Measurements from ENCODE around the gene TEX261.

Gene TEX261

DNA sequence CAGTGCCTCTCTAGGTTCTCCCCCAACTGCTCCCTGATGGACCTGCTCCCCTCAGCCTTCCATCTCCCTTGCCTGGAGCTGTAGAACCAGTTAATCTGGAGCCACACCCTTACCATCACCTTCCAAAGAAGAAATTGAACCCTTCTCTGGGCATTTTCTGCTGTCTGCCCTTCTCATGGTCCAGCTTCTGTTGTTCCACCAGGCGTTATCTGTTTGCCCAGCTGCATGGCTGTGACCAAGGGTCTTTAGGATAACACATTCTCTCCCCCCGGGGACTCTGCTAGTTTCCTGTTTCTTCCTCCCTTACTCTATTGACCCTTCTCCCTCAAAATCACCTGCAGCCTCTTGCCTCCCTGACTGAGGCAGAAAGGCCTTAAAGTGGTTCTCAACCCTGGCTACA lies 19.4 kb downstream of the TEX261 start:
- Histone ChIP-seq H3K36me3 (ENCODE audit: control insufficient read depth, insufficient read depth, low read length) (no peaks in the 10 kb centered on the region), H3K27me3 (replicated peaks; ENCODE audit: control insufficient read depth, insufficient read depth, low read length) (no peaks in the 10 kb centered on the region), H3K4me3 (replicated peaks; ENCODE audit: low read depth, low read length) (no peak overlapping the region)
- DNase-seq (ENCODE audit: extremely low read depth, insufficient read length): no peak
- TF ChIP-seq, protein P1, sequence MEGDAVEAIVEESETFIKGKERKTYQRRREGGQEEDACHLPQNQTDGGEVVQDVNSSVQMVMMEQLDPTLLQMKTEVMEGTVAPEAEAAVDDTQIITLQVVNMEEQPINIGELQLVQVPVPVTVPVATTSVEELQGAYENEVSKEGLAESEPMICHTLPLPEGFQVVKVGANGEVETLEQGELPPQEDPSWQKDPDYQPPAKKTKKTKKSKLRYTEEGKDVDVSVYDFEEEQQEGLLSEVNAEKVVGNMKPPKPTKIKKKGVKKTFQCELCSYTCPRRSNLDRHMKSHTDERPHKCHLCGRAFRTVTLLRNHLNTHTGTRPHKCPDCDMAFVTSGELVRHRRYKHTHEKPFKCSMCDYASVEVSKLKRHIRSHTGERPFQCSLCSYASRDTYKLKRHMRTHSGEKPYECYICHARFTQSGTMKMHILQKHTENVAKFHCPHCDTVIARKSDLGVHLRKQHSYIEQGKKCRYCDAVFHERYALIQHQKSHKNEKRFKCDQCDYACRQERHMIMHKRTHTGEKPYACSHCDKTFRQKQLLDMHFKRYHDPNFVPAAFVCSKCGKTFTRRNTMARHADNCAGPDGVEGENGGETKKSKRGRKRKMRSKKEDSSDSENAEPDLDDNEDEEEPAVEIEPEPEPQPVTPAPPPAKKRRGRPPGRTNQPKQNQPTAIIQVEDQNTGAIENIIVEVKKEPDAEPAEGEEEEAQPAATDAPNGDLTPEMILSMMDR (IDR thresholded peaks at IDR 0.05; ENCODE audit: insufficient read depth, low read length, poor library complexity, severe bottlenecking): no peak

DNA sequence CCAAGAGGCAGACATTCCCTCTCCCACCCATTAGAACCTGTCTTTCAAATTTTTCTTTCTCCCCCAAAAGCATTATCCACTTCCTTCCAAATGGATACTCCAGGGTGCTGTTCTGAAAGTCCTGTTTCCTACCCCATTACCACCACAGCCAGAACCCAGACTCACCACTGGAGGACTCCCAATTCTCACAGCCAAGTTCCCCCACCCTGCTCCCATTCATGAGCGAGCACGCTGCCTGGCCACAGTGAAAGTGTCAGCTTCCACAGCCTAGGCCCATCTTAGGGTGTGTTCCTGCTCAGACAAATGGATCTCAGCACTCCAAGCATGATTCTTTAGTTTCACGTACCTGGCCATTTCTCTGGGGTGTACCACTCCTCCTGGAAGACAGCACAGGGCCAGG lies 20.1 kb downstream of the TEX261 start:
- TF ChIP-seq, protein P1 (IDR thresholded peaks at IDR 0.05; ENCODE audit: insufficient read depth, low read length, poor library complexity, severe bottlenecking): no peak
- no peaks in the 10 kb centered on the region for H3K36me3 ChIP-seq (ENCODE audit: control insufficient read depth, insufficient read depth, low read length)
- no peak overlapping the region for H3K4me3 ChIP-seq (replicated peaks; ENCODE audit: low read depth, low read length)
- no peak for DNase-seq (ENCODE audit: extremely low read depth, insufficient read length)
- H3K27me3 ChIP-seq (replicated peaks; ENCODE audit: control insufficient read depth, insufficient read depth, low read length): no peaks in the 10 kb centered on the region

DNA sequence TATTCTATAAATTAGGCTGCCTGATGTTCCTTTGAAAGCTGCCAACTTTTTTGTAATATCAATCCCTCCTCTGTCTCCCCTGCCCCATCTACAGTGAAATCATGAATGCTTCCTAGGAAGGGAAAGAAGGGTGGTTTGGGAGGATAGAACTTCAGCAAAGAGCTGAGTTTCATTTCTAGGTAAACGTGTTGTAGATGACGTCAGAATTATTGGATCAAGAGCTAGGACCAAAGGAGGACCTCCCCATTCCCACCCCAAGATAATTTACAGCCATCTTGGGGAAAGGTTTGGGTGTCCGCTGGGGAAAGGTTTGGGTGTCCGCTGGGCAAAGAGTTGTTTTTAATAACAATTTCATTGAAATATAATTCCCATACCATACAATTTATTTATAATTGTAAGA lies 27.5 kb downstream of the TEX261 start:
- no peak for DNase-seq (ENCODE audit: extremely low read depth, insufficient read length)
- no peaks in the 10 kb centered on the region for H3K36me3 ChIP-seq (ENCODE audit: control insufficient read depth, insufficient read depth, low read length)
- no peak overlapping the region for H3K4me3 ChIP-seq (replicated peaks; ENCODE audit: low read depth, low read length)
- no peaks in the 10 kb centered on the region; the same call in 1 of the 2 replicates for H3K27me3 ChIP-seq (replicated peaks; ENCODE audit: control insufficient read depth, insufficient read depth, low read length)
- TF ChIP-seq, protein P1 (IDR thresholded peaks at IDR 0.05; ENCODE audit: insufficient read depth, low read length, poor library complexity, severe bottlenecking): no peak

DNA sequence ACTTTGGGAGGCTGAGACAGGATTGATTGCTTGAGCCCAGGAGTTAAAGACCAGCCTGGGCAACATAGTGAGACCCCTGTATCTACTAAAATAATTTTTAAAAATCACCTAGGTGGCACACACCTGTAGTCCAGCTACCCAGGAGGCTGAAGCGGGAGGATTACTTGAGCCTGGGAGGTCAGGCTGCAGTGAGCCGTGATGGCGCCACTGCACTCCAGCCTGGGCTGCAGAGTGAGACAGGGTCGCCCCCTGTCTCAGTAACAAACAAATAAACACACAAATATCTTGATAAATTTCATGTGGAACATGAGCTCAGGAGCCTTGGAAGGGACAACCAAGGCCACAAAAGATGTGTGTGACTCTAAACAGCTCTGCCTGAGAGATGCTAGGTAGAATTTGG lies 28.0 kb downstream of the TEX261 start:
- TF ChIP-seq, protein P1 (IDR thresholded peaks at IDR 0.05; ENCODE audit: insufficient read depth, low read length, poor library complexity, severe bottlenecking): no peak
- Histone ChIP-seq H3K27me3 (replicated peaks; ENCODE audit: control insufficient read depth, insufficient read depth, low read length) (no peaks in the 10 kb centered on the region; the same call in 1 of the 2 replicates), H3K4me3 (replicated peaks; ENCODE audit: low read depth, low read length) (no peak overlapping the region), H3K36me3 (ENCODE audit: control insufficient read depth, insufficient read depth, low read length) (no peaks in the 10 kb centered on the region)
- no peak for DNase-seq (ENCODE audit: extremely low read depth, insufficient read length)

DNA sequence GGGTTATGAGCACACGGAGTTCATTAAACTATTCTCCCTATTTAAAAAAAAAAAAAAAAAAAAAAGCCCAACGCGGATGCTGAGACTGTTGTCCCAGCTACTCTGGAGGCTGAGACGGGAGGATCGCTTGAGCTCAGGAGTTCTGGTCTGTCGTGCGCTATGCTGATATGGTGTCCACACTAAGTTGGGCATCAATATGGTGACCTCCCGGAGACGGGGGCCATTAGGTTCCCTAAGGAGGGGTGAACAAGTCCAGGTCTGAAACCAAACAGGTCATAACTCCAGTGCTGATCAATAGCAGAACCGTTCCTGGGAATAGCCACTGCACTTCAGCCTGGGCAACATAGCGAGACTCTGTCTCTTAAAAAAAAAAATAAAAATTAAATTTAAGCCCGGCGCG lies 29.2 kb downstream of the TEX261 start:
- DNase-seq (ENCODE audit: extremely low read depth, insufficient read length): no peak
- TF ChIP-seq, protein P1 (IDR thresholded peaks at IDR 0.05; ENCODE audit: insufficient read depth, low read length, poor library complexity, severe bottlenecking): no peak
- Histone ChIP-seq H3K36me3 (ENCODE audit: control insufficient read depth, insufficient read depth, low read length) (no peaks in the 10 kb centered on the region), H3K27me3 (replicated peaks; ENCODE audit: control insufficient read depth, insufficient read depth, low read length) (no peaks in the 10 kb centered on the region; the same call in 1 of the 2 replicates), H3K4me3 (replicated peaks; ENCODE audit: low read depth, low read length) (no peak overlapping the region; the same call in 1 of the 2 replicates)
